ENCODE results near the gene SLIT1.

SLIT1 gene

DNA sequence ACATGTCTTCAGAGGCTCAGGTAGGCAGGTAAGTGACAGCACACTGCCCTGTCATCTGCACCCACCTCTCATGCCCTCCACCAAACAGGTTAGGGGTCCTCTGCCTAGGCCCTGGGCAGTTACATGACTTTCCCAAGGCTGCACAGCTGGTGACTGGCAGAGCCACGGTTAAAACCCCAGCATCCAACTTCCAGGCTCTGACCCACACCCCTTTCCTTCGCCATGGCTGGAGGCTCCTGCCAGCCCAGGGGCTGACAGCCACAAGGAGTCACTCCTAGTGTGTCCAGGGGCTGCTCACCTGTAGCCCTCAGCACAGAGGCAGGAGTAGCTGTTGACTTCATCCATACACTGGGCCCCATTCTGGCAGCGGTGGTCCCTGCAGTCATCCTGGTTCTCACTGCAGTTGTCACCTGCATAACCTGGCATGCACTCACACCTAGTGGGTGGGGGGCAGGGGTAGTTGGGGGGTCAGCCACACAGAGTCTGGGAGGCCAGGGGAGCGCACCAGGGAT, 175.0 kb downstream of the SLIT1 start:
- Histone ChIP-seq H3K36me3 (ENCODE audit: insufficient read depth, low read depth, low read length) (no peaks in the 10 kb centered on the region), H3K27ac (ENCODE audit: low read length) (no peak overlapping the region), H3K4me1 (ENCODE audit: insufficient read depth, low read length) (no peaks in the 10 kb centered on the region), H3K27me3 (ENCODE audit: insufficient read depth, low read length) (no peaks in the 10 kb centered on the region), H3K9ac (ENCODE audit: low read depth, low read length) (no peak overlapping the region), H3K9me3 (ENCODE audit: insufficient read depth, low read depth, low read length) (peaks cover 7% of the 10 kb centered on the region; the same call in 1 of the 2 replicates), H3K4me3 (ENCODE audit: low read length) (no peak overlapping the region)

DNA sequence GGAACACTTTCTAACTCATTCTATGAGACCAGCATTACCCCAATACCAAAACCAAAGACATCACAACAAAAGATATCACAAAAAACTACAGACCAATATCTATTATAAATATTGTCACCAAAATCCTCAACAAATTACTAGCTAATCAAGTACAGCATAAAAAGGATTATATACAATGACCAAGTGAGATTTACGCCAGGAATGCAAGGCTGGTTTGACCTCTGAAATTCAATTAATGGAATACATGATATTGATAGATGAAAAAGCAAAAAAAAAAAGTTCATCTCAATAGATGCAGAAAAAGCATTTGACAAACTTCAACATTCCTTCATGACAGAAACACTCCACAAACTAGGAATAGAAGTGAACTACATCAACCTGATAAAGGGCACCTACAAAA, 178.3 kb downstream of the SLIT1 start:
- no peak overlapping the region for H3K4me3 ChIP-seq (ENCODE audit: low read length)
- H3K27ac ChIP-seq (ENCODE audit: low read length) = no peak overlapping the region
- H3K4me1 ChIP-seq (ENCODE audit: insufficient read depth, low read length) = no peaks in the 10 kb centered on the region
- no peak overlapping the region for H3K9ac ChIP-seq (ENCODE audit: low read depth, low read length)
- H3K36me3 ChIP-seq (ENCODE audit: insufficient read depth, low read depth, low read length) = no peaks in the 10 kb centered on the region
- H3K27me3 ChIP-seq (ENCODE audit: insufficient read depth, low read length) = no peaks in the 10 kb centered on the region
- H3K9me3 ChIP-seq (ENCODE audit: insufficient read depth, low read depth, low read length) = peaks cover 7% of the 10 kb centered on the region; the same call in 1 of the 2 replicates

DNA sequence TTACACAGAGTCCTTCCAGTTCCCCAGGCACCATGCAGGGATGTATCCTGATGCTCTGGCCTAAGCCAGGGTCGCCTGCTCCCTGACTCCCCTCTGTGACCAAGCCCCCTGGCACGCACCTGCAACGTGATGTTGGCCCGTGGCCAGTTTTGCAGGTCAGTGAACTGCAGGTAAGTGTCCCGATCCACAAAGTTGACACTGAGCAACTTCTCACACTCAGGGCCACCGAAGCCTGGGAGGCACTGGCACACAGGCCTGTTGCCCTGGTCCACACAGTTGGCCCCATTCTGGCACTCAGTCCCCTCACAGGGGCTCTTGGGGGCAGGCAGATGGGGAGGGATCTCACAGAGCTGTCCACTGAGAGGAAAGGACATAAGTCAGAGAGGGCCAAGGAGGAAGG, 179.4 kb downstream of the SLIT1 start:
- Histone ChIP-seq H3K36me3 (ENCODE audit: insufficient read depth, low read depth, low read length) (no peaks in the 10 kb centered on the region), H3K4me3 (ENCODE audit: low read length) (no peak overlapping the region), H3K9ac (ENCODE audit: low read depth, low read length) (no peak overlapping the region), H3K27ac (ENCODE audit: low read length) (no peak overlapping the region), H3K27me3 (ENCODE audit: insufficient read depth, low read length) (no peaks in the 10 kb centered on the region), H3K4me1 (ENCODE audit: insufficient read depth, low read length) (no peaks in the 10 kb centered on the region), H3K9me3 (ENCODE audit: insufficient read depth, low read depth, low read length) (peaks cover 7% of the 10 kb centered on the region; the same call in 1 of the 2 replicates)

DNA sequence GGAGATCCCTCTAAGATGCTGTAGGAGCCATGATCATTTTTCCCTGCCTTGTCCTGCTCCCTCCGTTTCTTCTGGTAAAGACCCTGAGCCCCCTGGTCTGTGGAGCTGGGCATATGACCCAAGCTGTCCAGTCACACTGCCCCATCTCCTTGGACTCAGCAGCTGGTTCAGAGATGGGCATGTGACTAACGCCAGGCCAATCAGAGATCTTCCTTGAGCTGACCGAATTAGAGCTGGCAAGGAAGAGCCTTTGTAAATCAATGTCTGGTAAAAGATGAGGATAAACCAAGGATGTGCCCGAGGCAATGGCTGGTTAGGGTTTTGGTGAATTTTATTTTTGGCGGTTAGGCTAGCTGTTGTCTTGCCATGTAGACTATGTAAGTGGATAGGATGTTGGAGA, 180.4 kb downstream of the SLIT1 start:
- H3K9me3 ChIP-seq (ENCODE audit: insufficient read depth, low read depth, low read length) = peaks cover 7% of the 10 kb centered on the region; the same call in 1 of the 2 replicates
- H3K36me3 ChIP-seq (ENCODE audit: insufficient read depth, low read depth, low read length) = no peaks in the 10 kb centered on the region
- no peaks in the 10 kb centered on the region for H3K4me1 ChIP-seq (ENCODE audit: insufficient read depth, low read length)
- no peaks in the 10 kb centered on the region for H3K27me3 ChIP-seq (ENCODE audit: insufficient read depth, low read length)
- no peak overlapping the region for H3K4me3 ChIP-seq (ENCODE audit: low read length)
- no peak overlapping the region for H3K27ac ChIP-seq (ENCODE audit: low read length)
- H3K9ac ChIP-seq (ENCODE audit: low read depth, low read length) = no peak overlapping the region

GRCh38 chr10:97004591-97004990, 181.2 kb downstream of the SLIT1 start:
- no peaks in the 10 kb centered on the region for H3K36me3 ChIP-seq (ENCODE audit: insufficient read depth, low read depth, low read length)
- no peaks in the 10 kb centered on the region for H3K27me3 ChIP-seq (ENCODE audit: insufficient read depth, low read length)
- peaks cover 7% of the 10 kb centered on the region; the same call in 1 of the 2 replicates for H3K9me3 ChIP-seq (ENCODE audit: insufficient read depth, low read depth, low read length)
- H3K27ac ChIP-seq (ENCODE audit: low read length) = no peak overlapping the region
- H3K9ac ChIP-seq (ENCODE audit: low read depth, low read length) = no peak overlapping the region
- no peaks in the 10 kb centered on the region for H3K4me1 ChIP-seq (ENCODE audit: insufficient read depth, low read length)
- H3K4me3 ChIP-seq (ENCODE audit: low read length) = no peak overlapping the region

GRCh38 chr10:97003804-97004201, 182.0 kb downstream of the SLIT1 start:
- Histone ChIP-seq H3K27ac (ENCODE audit: low read length) (no peak overlapping the region), H3K9me3 (ENCODE audit: insufficient read depth, low read depth, low read length) (peaks cover 7% of the 10 kb centered on the region; the same call in 1 of the 2 replicates), H3K4me1 (ENCODE audit: insufficient read depth, low read length) (no peaks in the 10 kb centered on the region), H3K27me3 (ENCODE audit: insufficient read depth, low read length) (no peaks in the 10 kb centered on the region), H3K4me3 (ENCODE audit: low read length) (no peak overlapping the region), H3K36me3 (ENCODE audit: insufficient read depth, low read depth, low read length) (no peaks in the 10 kb centered on the region), H3K9ac (ENCODE audit: low read depth, low read length) (no peak overlapping the region)

DNA sequence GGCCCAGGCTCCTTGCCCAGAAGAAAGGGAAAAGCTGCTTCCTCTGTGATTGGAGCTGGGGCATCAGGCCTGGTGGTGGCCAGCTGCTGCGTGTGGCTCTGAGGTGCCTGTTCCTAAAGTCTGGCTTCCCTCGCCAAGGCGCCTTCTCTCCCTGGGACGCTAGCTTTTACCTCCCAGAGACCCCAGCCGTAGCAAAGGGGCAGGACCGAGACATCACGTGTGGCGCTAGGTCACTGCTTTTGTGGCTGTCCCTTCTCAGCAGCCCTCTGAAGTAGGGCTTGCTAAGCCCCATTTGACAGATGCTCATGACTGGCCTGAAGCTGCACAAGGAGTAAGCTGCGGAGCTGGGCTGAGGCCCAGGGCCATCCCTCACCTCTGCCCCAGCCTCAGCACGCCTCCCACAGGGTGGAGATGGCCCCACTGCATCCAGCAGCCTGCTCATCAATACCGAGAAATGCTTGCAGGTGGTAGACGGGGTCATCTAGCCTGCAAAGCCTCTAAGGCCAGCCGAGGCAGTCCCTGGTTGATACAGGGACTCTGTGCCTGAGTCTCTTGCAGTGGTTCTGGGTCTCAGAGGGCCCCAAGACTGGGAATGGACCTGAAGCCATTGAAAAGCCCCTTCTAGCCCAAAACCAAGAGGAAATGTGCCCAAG, 182.5 kb downstream of the SLIT1 start:
- Histone ChIP-seq H3K36me3 (ENCODE audit: insufficient read depth, low read depth, low read length) (no peaks in the 10 kb centered on the region), H3K9me3 (ENCODE audit: insufficient read depth, low read depth, low read length) (peaks cover 7% of the 10 kb centered on the region; the same call in 1 of the 2 replicates), H3K27ac (ENCODE audit: low read length) (no peak overlapping the region), H3K9ac (ENCODE audit: low read depth, low read length) (no peak overlapping the region), H3K4me1 (ENCODE audit: insufficient read depth, low read length) (no peaks in the 10 kb centered on the region), H3K4me3 (ENCODE audit: low read length) (no peak overlapping the region), H3K27me3 (ENCODE audit: insufficient read depth, low read length) (no peaks in the 10 kb centered on the region)

GRCh38 chr10:97002670-97003069, 183.1 kb downstream of the SLIT1 start:
- Histone ChIP-seq H3K36me3 (ENCODE audit: insufficient read depth, low read depth, low read length) (no peaks in the 10 kb centered on the region), H3K9me3 (ENCODE audit: insufficient read depth, low read depth, low read length) (peaks cover 5% of the 10 kb centered on the region; the same call in 1 of the 2 replicates)

GRCh38 chr10:97001183-97001991, 184.4 kb downstream of the SLIT1 start:
- H3K9ac ChIP-seq (ENCODE audit: low read depth, low read length) = no peak overlapping the region
- H3K27ac ChIP-seq (ENCODE audit: low read length) = no peak overlapping the region
- H3K27me3 ChIP-seq (ENCODE audit: insufficient read depth, low read length) = no peaks in the 10 kb centered on the region
- no peaks in the 10 kb centered on the region for H3K4me1 ChIP-seq (ENCODE audit: insufficient read depth, low read length)
- no peak overlapping the region for H3K4me3 ChIP-seq (ENCODE audit: low read length)
- H3K9me3 ChIP-seq (ENCODE audit: insufficient read depth, low read depth, low read length) = no peaks in the 10 kb centered on the region
- no peaks in the 10 kb centered on the region for H3K36me3 ChIP-seq (ENCODE audit: insufficient read depth, low read depth, low read length)

More at GRCh38 chr10:97002670-97003069, 183.1 kb downstream of the SLIT1 start:
- H3K9ac ChIP-seq (ENCODE audit: low read depth, low read length) = no peak overlapping the region
- no peak overlapping the region for H3K27ac ChIP-seq (ENCODE audit: low read length)
- H3K4me1 ChIP-seq (ENCODE audit: insufficient read depth, low read length) = no peaks in the 10 kb centered on the region
- H3K27me3 ChIP-seq (ENCODE audit: insufficient read depth, low read length) = no peaks in the 10 kb centered on the region
- H3K4me3 ChIP-seq (ENCODE audit: low read length) = no peak overlapping the region

DNA sequence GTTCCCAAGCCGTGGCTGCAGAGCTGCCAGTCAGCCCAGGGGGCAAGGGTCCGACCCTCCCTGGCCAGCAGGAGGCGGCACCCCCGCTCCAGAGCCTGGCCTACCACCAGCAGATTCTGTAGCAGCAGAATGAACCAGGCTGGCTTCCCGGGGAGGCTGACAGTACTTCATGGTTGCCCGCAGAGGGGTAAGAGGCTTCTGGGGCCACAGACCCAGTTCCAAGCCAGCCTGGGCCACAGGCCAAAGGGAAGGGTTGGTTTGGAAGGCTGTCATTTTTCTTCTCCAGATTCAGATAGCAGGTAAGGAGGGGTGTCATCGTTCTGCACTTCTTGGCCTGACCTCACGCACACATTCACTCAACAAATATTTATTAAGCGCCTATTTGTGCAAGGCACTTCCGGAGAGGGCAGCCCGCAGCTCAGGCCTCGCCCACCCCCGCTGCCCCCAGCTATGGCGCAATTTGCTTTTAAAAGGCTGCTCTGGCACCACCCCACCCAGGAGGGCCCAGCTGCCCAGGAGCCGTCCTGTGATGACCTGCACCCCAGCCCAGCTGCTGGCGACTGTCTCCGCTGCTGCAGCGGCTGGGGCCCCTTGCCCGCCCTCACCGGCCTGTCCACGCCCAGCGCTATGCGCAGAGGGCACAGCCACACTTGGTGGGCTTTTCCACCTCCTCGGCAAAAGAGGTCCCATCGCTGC, 185.1 kb downstream of the SLIT1 start:
- Histone ChIP-seq H3K4me1 (ENCODE audit: insufficient read depth, low read length) (no peaks in the 10 kb centered on the region), H3K9ac (ENCODE audit: low read depth, low read length) (no peak overlapping the region), H3K27ac (ENCODE audit: low read length) (no peak overlapping the region)

GRCh38 chr10:96999987-97000386, 185.8 kb downstream of the SLIT1 start:
- Histone ChIP-seq H3K9ac (ENCODE audit: low read depth, low read length) (no peak overlapping the region), H3K4me3 (ENCODE audit: low read length) (no peak overlapping the region), H3K4me1 (ENCODE audit: insufficient read depth, low read length) (no peaks in the 10 kb centered on the region), H3K27me3 (ENCODE audit: insufficient read depth, low read length) (no peaks in the 10 kb centered on the region), H3K36me3 (ENCODE audit: insufficient read depth, low read depth, low read length) (no peaks in the 10 kb centered on the region), H3K27ac (ENCODE audit: low read length) (no peak overlapping the region), H3K9me3 (ENCODE audit: insufficient read depth, low read depth, low read length) (no peaks in the 10 kb centered on the region)

More for the DNA sequence above, 185.1 kb downstream of the SLIT1 start:
- no peaks in the 10 kb centered on the region for H3K36me3 ChIP-seq (ENCODE audit: insufficient read depth, low read depth, low read length)
- H3K4me3 ChIP-seq (ENCODE audit: low read length) = no peak overlapping the region
- no peaks in the 10 kb centered on the region for H3K27me3 ChIP-seq (ENCODE audit: insufficient read depth, low read length)
- H3K9me3 ChIP-seq (ENCODE audit: insufficient read depth, low read depth, low read length) = no peaks in the 10 kb centered on the region
